Neutrophil (primary cell): ENCODE measurements around the gene LYPLA2.

Source experiments
- H3K27ac ChIP-seq: fragments of 200-600 bp; sonication (generic); 2 replicates; pipeline ENCODE4 v1.5.1; 2016; ENCODE audit warnings: mild to moderate bottlenecking, moderate library complexity
- H3K27me3 ChIP-seq: fragments of 200-600 bp; sonication (generic); 2 replicates; pipeline ENCODE4 v1.6.0; 2016; ENCODE audit warnings: mild to moderate bottlenecking
- H3K36me3 ChIP-seq: fragments of 200-600 bp; sonication (generic); 2 replicates; pipeline ENCODE4 v1.5.1; 2017
- H3K4me1 ChIP-seq, 2 experiments: fragments of 200-600 bp in 1 of 2; sonication (generic) in 1 of 2; 1 replicate in 1 of 2; 2 replicates in 1 of 2; pipeline versions ENCODE4 v1.5.1 to v1.6.1; 2013 to 2016; ENCODE audit warnings: low read depth in 1 of 2, low read length in 1 of 2, mild to moderate bottlenecking in 1 of 2, moderate library complexity in 1 of 2; ENCODE audit not compliant: control insufficient read depth in 1 of 2, insufficient read depth in 1 of 2
- H3K4me3 ChIP-seq, 2 experiments: fragments of 200-600 bp in 1 of 2; sonication (generic) in 1 of 2; 1 replicate in 1 of 2; 2 replicates in 1 of 2; pipeline ENCODE4 v1.5.1; 2013 to 2016; ENCODE audit warnings: low read depth in 1 of 2, low read length in 1 of 2, mild to moderate bottlenecking in 1 of 2, moderate library complexity in 1 of 2
- H3K9me3 ChIP-seq: fragments of 200-600 bp; sonication (generic); 2 replicates; pipeline ENCODE4 v1.5.1; 2016
- CTCF ChIP-seq: fragments of 200-600 bp; sonication (generic); IDR thresholded peaks from 2 replicates; pipeline ENCODE4 v1.5.1; 2016; ENCODE audit warnings: antibody characterized with exemption

The LYPLA2 gene

GRCh38 chr1:23757812-23758211 is 33.1 kb upstream of the LYPLA2 start:
- no peaks in the 10 kb centered on the region for H3K27me3 ChIP-seq
- no peak for TF ChIP-seq CTCF
- H3K4me3 ChIP-seq = no peak overlapping the region
- H3K36me3 ChIP-seq = peaks cover 92% of the 10 kb centered on the region
- no peaks in the 10 kb centered on the region for H3K9me3 ChIP-seq
- no peaks in the 10 kb centered on the region for H3K4me1 ChIP-seq
- H3K27ac ChIP-seq = no peak overlapping the region

GRCh38 chr1:23759277-23759676 is 31.7 kb upstream of the LYPLA2 start:
- no peak overlapping the region for H3K27ac ChIP-seq
- H3K4me3 ChIP-seq = no peak overlapping the region
- H3K27me3 ChIP-seq = no peaks in the 10 kb centered on the region
- no peaks in the 10 kb centered on the region for H3K4me1 ChIP-seq
- no peak for TF ChIP-seq CTCF
- no peaks in the 10 kb centered on the region for H3K9me3 ChIP-seq
- peaks cover 83% of the 10 kb centered on the region for H3K36me3 ChIP-seq

- H3K4me1 ChIP-seq = no peaks in the 10 kb centered on the region
- H3K4me3 ChIP-seq = no peak overlapping the region
- H3K27ac ChIP-seq = no peak overlapping the region
- no peaks in the 10 kb centered on the region for H3K9me3 ChIP-seq
- peaks cover 56% of the 10 kb centered on the region for H3K36me3 ChIP-seq
- H3K27me3 ChIP-seq = no peaks in the 10 kb centered on the region
- no peak for TF ChIP-seq CTCF
Observed at GRCh38 chr1:23763041-23763577, 27.8 kb upstream of the LYPLA2 start.

GRCh38 chr1:23768733-23769132 is 22.2 kb upstream of the LYPLA2 start:
- Histone ChIP-seq H3K27ac (no peak overlapping the region), H3K4me3 (no peak overlapping the region), H3K36me3 (peaks cover 9% of the 10 kb centered on the region), H3K27me3 (no peaks in the 10 kb centered on the region), H3K9me3 (no peaks in the 10 kb centered on the region), H3K4me1 (peaks cover 0 to 4% of the 10 kb centered on the region in 2 experiments)
- TF ChIP-seq CTCF = no peak

GRCh38 chr1:23772049-23772853 is 18.7 kb upstream of the LYPLA2 start:
- no peaks in the 10 kb centered on the region for H3K9me3 ChIP-seq
- peak overlapping the region; percentile 21 for H3K27ac ChIP-seq
- no peak overlapping the region for H3K4me3 ChIP-seq
- H3K36me3 ChIP-seq = no peaks in the 10 kb centered on the region
- H3K4me1 ChIP-seq = peaks cover 2 to 6% of the 10 kb centered on the region in 2 experiments
- H3K27me3 ChIP-seq = no peaks in the 10 kb centered on the region
- TF ChIP-seq CTCF = peak; percentile 94
